Myocyte (in vitro differentiated cells): ENCODE data around the gene POP5. TPM values are rescaled to one million over a fixed set of nuclear protein-coding genes. Genes with fewer than 3 reads are reported as not detected.
"Not testable (repeated sequence)": the region's sequence is repeated elsewhere in the genome, so short reads cannot be mapped to it uniquely, and the experiment has no call there.

ENCODE experiments used
- DNase-seq: peaks from one replicate; pipeline ENCODE4 v3.0.0-alpha.2; 2012; ENCODE audit warnings: low read depth
- total RNA-seq: library from RNA; depleted of rRNA; stranded (reverse); fragments of >200 nt; gene quantifications from 2 replicates; pipeline ENCODE4 v1.2.3, GENCODE V29; 2014

Gene POP5
- total RNA-seq, 1 donor from 2014 or later, result 29.6 TPM

- peak; percentile 78 for DNase-seq
Observed at GRCh38 chr12:120538281-120539156, 42.7 kb downstream of the POP5 start.

- DNase-seq, result no peak
Observed at GRCh38 chr12:120537856-120538220, 43.4 kb downstream of the POP5 start.

GRCh38 chr12:120536064-120536791 lies 45.0 kb downstream of the POP5 start:
- no peak for DNase-seq

GRCh38 chr12:120534703-120535655 lies 46.2 kb downstream of the POP5 start:
- peak; percentile 63 for DNase-seq

GRCh38 chr12:120534203-120534702 lies 46.9 kb downstream of the POP5 start, which contains the start of gene RNF10:
Gene RNF10 (plus strand): TSS chr12:120534356. CDS start chr12:120534812, 456 bp downstream.
- DNase-seq, result peak; percentile 95

- DNase-seq, result no peak
Observed at GRCh38 chr12:120532701-120533238, 48.4 kb downstream of the POP5 start.

- DNase-seq, result not testable (repeated sequence)
Observed at GRCh38 chr12:120530418-120530761, 50.8 kb downstream of the POP5 start.

GRCh38 chr12:120529641-120530417 lies 51.4 kb downstream of the POP5 start:
- peak; percentile 47 for DNase-seq

GRCh38 chr12:120528861-120529525 lies 52.2 kb downstream of the POP5 start, which contains the start of gene COQ5:
Gene COQ5 (minus strand): TSS chr12:120529158. CDS start chr12:120529141, 17 bp downstream.
- peak; percentile 93 for DNase-seq

Other genes starting within 250 kb of the POP5 start
- 0.35 TPM in 1 of 2 replicates, not detected in the other for gene MSI1, start 212.2 kb downstream of the POP5 start, total RNA-seq
- gene COX6A1, start 143.3 kb downstream of the POP5 start, total RNA-seq, result 281 and 325 TPM in 2 replicates
- gene TRIAP1, start 135.0 kb downstream of the POP5 start, total RNA-seq, result 57.0 and 61.0 TPM in 2 replicates
- gene GATC, start 135.0 kb downstream of the POP5 start, total RNA-seq, result 12.3 and 13.8 TPM in 2 replicates
- gene SRSF9, start 111.7 kb downstream of the POP5 start, total RNA-seq, result 56.6 and 61.6 TPM in 2 replicates
- gene DYNLL1, start 85.3 kb downstream of the POP5 start, total RNA-seq, result 329 and 397 TPM in 2 replicates
- 28.6 and 30.5 TPM in 2 replicates for gene COQ5, start 52.2 kb downstream of the POP5 start, total RNA-seq
- gene RNF10, start 47.0 kb downstream of the POP5 start, total RNA-seq, result 89.2 and 109 TPM in 2 replicates
- gene CABP1, start 59.2 kb upstream of the POP5 start, total RNA-seq, result not detected in 2 replicates
- gene MLEC, start 105.7 kb upstream of the POP5 start, total RNA-seq, result 95.0 and 115 TPM in 2 replicates
- gene UNC119B, start 129.1 kb upstream of the POP5 start, total RNA-seq, result 7.8 and 9.3 TPM in 2 replicates
- gene ACADS, start 144.4 kb upstream of the POP5 start, total RNA-seq, result 23.2 and 24.2 TPM in 2 replicates